ENCODE results near the gene EHMT2.
"Not testable (repeated sequence)": the region's sequence is repeated elsewhere in the genome, so short reads cannot be mapped to it uniquely, and the experiment has no call there.

The EHMT2 gene

GRCh38 chr6:31871046-31871659, 26.3 kb downstream of the EHMT2 start:
- no peak overlapping the region for H3K4me3 ChIP-seq (replicated peaks; ENCODE audit: low read depth, low read length)
- peak; percentile 29 for DNase-seq (ENCODE audit: low read depth)
- no peak for TF ChIP-seq CTCF (IDR thresholded peaks at IDR 0.05; ENCODE audit: low read length, missing control alignments)

- no peak for DNase-seq (ENCODE audit: low read depth)
- TF ChIP-seq CTCF (IDR thresholded peaks at IDR 0.05; ENCODE audit: low read length, missing control alignments): no peak
- no peak overlapping the region for H3K4me3 ChIP-seq (replicated peaks; ENCODE audit: low read depth, low read length)
These were observed 27.0 kb downstream of the EHMT2 start for GRCh38 chr6:31870385-31870921.

GRCh38 chr6:31869343-31869742, 28.2 kb downstream of the EHMT2 start:
- H3K4me3 ChIP-seq (replicated peaks; ENCODE audit: low read depth, low read length): no peak overlapping the region
- no peak for TF ChIP-seq CTCF (IDR thresholded peaks at IDR 0.05; ENCODE audit: low read length, missing control alignments)
- DNase-seq (ENCODE audit: low read depth): no peak

- not testable (repeated sequence) for H3K4me3 ChIP-seq (replicated peaks; ENCODE audit: low read depth, low read length); DNase-seq (ENCODE audit: low read depth)
These were observed 28.9 kb downstream of the EHMT2 start for GRCh38 chr6:31868658-31868971.

- DNase-seq (ENCODE audit: low read depth): no peak
- H3K4me3 ChIP-seq (replicated peaks; ENCODE audit: low read depth, low read length): no peak overlapping the region
- TF ChIP-seq CTCF (IDR thresholded peaks at IDR 0.05; ENCODE audit: low read length, missing control alignments): no peak
These were observed 32.0 kb downstream of the EHMT2 start for GRCh38 chr6:31865205-31866118.

GRCh38 chr6:31864818-31865204, 32.7 kb downstream of the EHMT2 start:
- DNase-seq (ENCODE audit: low read depth): no peak
- no peak for TF ChIP-seq CTCF (IDR thresholded peaks at IDR 0.05; ENCODE audit: low read length, missing control alignments)
- no peak overlapping the region for H3K4me3 ChIP-seq (replicated peaks; ENCODE audit: low read depth, low read length)

- peak overlapping the region; percentile 63 for H3K4me3 ChIP-seq (replicated peaks; ENCODE audit: low read depth, low read length)
- DNase-seq (ENCODE audit: low read depth): not testable (repeated sequence)
These were observed 33.4 kb downstream of the EHMT2 start for GRCh38 chr6:31864123-31864562.

All from fibroblast of pulmonary artery (primary cell).